Ramos (cell line): ENCODE data around the gene INPP5A.
"Not testable (repeated sequence)": the region's sequence is repeated elsewhere in the genome, so short reads cannot be mapped to it uniquely, and the experiment has no call there.

Source experiments
- in situ Hi-C: fragments of 300-500 bp; cut with MboI; formaldehyde crosslinking; loops from one replicate; pipeline ENCODE4 v1.14.3; 2022; ENCODE audit warnings: low sequenced_read_pairs; ENCODE audit not compliant: unreplicated experiment

INPP5A gene

GRCh38 chr10:132697578-132698200, 160.1 kb downstream of the INPP5A start:
- in situ Hi-C loops, result no loop called here

GRCh38 chr10:132698211-132698751, 160.7 kb downstream of the INPP5A start:
- in situ Hi-C loops, result no loop called here

- in situ Hi-C loops, result no loop called here
These were observed 161.3 kb downstream of the INPP5A start for GRCh38 chr10:132698761-132699391.

- in situ Hi-C loops, result no loop called here
These were observed 162.0 kb downstream of the INPP5A start for GRCh38 chr10:132699411-132700155.

DNA sequence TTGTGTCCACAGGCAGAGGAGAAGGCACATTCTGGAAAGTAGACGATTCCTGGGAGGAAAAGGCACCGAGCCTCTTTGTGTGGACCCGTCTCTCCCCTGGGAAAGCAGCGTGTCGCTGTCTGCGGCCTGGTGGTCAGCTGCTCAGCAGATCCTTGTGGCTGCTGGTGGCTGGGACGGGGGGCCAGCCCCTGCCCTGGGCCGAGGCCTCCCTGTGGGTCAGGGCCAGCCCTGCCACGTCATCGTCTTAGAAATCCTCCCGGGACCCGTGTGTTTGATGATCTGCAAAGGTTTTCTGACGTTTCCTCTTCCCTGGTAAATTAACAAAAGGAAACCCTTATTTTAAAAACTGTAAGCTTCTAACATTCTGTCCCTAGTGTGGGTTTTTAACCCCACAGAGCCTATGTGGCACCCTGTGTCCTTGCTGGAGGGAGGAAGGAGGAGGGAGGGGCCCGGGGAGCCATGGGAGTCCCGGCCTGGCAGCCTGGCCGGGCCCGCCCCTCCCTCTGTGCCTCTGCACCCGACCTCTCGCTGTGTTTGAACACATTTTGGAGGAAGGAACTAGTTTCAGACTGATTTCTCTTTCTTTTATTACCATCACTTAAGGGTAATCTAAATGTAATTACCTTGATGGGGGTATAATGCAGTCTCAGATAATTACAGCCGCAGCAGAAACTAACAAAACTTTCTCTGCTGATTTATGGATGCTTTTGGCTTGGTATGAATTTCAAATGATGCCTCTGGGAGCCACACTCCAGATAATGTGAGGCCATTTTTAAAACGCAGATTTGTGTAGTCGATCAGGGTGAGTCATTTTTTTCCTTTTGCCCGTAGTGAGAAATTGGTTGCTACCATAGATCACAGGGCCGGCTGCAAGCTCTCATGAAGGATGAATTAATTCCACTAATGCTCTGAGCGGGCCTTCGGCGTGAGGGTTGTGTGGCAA, 162.8 kb downstream of the INPP5A start:
- in situ Hi-C loops, result no loop called here

GRCh38 chr10:132701099-132701845, 163.7 kb downstream of the INPP5A start:
- in situ Hi-C loops, result no loop called here

DNA sequence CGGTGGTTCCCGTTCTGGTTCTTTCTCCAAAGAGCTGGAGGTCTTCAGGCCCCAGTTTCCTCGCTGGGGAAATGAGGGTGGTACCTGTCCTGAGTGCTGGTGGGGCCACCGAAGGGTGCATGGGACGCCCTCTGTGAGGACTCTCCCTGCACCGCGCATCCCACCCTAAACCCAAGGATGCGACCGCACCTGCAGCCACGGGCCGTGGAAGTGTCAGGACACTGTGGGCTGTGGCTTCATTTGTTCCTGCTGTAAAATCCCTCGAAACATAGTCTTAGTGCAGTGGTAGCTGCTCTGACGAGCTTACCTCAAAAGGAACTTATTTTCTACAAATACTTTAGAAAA, 164.2 kb downstream of the INPP5A start:
- in situ Hi-C loops, result no loop called here

- in situ Hi-C loops, result no loop called here
These were observed 165.2 kb downstream of the INPP5A start for GRCh38 chr10:132702601-132703418.

DNA sequence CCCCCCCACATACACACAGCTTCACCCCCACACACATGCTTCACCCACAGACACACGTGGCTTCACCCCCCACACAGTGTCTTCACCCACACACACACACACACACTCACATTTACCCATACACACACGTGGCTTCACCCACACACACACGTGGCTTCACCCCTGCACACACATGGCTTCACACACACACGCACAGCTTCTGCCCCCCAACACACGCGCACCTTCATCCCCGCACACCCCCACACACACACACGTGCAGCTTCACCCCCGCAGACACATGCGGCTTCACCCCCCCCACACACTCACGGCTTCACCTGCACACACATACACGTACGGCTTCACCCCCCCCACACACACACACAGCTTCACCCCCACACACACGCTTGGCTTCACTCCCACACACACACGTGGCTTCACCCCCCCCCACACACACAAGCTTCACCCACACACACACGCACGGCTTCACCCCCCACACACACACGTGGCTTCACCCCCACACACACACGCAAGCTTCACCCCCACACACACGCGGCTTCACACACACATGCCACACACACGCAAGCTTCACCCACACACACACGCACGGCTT, 165.9 kb downstream of the INPP5A start:
- in situ Hi-C loops, result no loop called here

GRCh38 chr10:132704008-132704814, 166.6 kb downstream of the INPP5A start:
- in situ Hi-C loops, result no loop called here

- in situ Hi-C loops, result not testable (repeated sequence)
These were observed 167.2 kb downstream of the INPP5A start for GRCh38 chr10:132704815-132705064.

GRCh38 chr10:132705173-132705572, 167.6 kb downstream of the INPP5A start:
- in situ Hi-C loops, result no loop called here

DNA sequence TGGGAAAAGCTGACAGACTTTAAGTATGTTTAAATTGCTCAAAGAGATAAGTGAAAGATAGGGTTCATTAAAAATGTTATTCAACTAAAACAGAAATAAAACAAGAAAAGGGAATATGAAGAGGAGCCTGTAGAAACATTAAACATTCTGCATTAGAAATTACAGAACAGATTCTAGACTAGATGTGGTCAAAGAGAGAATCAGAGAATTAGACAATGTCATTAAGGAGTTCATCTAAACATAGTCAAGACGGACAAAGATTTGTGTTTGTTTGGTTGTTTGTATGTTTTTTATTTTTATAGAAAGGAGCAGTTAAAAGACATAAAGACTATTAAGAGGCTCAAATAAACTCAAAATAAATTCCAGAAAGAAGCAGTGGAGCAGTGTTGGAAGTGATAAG, 168.4 kb downstream of the INPP5A start:
- in situ Hi-C loops, result no loop called here

DNA sequence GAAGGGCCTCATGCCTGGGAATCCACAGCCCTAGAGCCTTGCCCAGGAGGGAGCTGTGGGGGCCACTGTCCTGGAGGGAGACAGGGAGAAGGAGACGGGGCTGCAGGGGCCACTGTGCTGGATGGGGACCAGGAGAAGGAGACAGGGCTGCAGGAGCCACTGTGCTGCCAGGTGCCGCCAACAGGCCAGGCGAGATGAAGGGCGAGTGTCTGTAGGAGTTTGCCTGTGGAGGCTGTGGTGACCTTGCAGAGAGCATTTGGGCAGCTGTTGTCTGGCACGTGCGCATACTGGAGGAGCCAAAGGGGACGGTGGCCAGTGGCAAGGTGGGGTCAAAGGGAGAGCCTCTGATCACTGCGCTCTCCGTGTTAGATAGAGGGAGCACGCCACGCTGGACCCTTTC, 169.1 kb downstream of the INPP5A start:
- in situ Hi-C loops, result no loop called here

- in situ Hi-C loops, result no loop called here
These were observed 169.7 kb downstream of the INPP5A start for GRCh38 chr10:132707121-132707775.

GRCh38 chr10:132707776-132708171, 170.2 kb downstream of the INPP5A start:
- in situ Hi-C loops, result no loop called here

- in situ Hi-C loops, result no loop called here
These were observed 170.9 kb downstream of the INPP5A start for GRCh38 chr10:132708441-132708840.
